ENCODE measurements around the gene PRCP.
"Not testable (repeated sequence)": the region's sequence is repeated elsewhere in the genome, so short reads cannot be mapped to it uniquely, and the experiment has no call there.

PRCP gene

GRCh38 chr11:82858556-82859091 is 41.6 kb downstream of the PRCP start:
- no peak overlapping the region for H3K4me3 ChIP-seq (ENCODE audit: low read depth in 1 of 2, low read length in 2 of 2)
- no peaks in the 10 kb centered on the region for H3K27me3 ChIP-seq (ENCODE audit: control insufficient read depth in 1 of 2, insufficient read depth in 2 of 2, low read length in 2 of 2)
- no peaks in the 10 kb centered on the region for H3K4me1 ChIP-seq (ENCODE audit: control insufficient read depth in 1 of 2, insufficient read depth in 2 of 2, low read length in 2 of 2)
- H3K36me3 ChIP-seq (ENCODE audit: control insufficient read depth in 1 of 2, insufficient read depth in 2 of 2, low read length in 2 of 2), result no peaks in the 10 kb centered on the region
- H3K9ac ChIP-seq (ENCODE audit: low read depth in 1 of 2, low read length in 2 of 2), result no peak overlapping the region
- no peaks in the 10 kb centered on the region for H3K9me3 ChIP-seq (ENCODE audit: control insufficient read depth in 1 of 2, low read length in 2 of 2)
- no peak overlapping the region for H3K27ac ChIP-seq (ENCODE audit: low read depth, low read length)

GRCh38 chr11:82858133-82858532 is 42.1 kb downstream of the PRCP start:
- Histone ChIP-seq H3K27ac (ENCODE audit: low read depth, low read length) (no peak overlapping the region), H3K36me3 (ENCODE audit: control insufficient read depth in 1 of 2, insufficient read depth in 2 of 2, low read length in 2 of 2) (no peaks in the 10 kb centered on the region), H3K4me1 (ENCODE audit: control insufficient read depth in 1 of 2, insufficient read depth in 2 of 2, low read length in 2 of 2) (no peaks in the 10 kb centered on the region), H3K27me3 (ENCODE audit: control insufficient read depth in 1 of 2, insufficient read depth in 2 of 2, low read length in 2 of 2) (no peaks in the 10 kb centered on the region), H3K4me3 (ENCODE audit: low read depth in 1 of 2, low read length in 2 of 2) (no peak overlapping the region), H3K9ac (ENCODE audit: low read depth in 1 of 2, low read length in 2 of 2) (no peak overlapping the region), H3K9me3 (ENCODE audit: control insufficient read depth in 1 of 2, low read length in 2 of 2) (no peaks in the 10 kb centered on the region)

GRCh38 chr11:82857145-82857544 is 43.1 kb downstream of the PRCP start:
- H3K9ac ChIP-seq (ENCODE audit: low read depth in 1 of 2, low read length in 2 of 2), result no peak overlapping the region
- no peaks in the 10 kb centered on the region for H3K9me3 ChIP-seq (ENCODE audit: control insufficient read depth in 1 of 2, low read length in 2 of 2)
- no peaks in the 10 kb centered on the region for H3K4me1 ChIP-seq (ENCODE audit: control insufficient read depth in 1 of 2, insufficient read depth in 2 of 2, low read length in 2 of 2)
- no peak overlapping the region for H3K4me3 ChIP-seq (ENCODE audit: low read depth in 1 of 2, low read length in 2 of 2)
- no peak overlapping the region for H3K27ac ChIP-seq (ENCODE audit: low read depth, low read length)
- H3K27me3 ChIP-seq (ENCODE audit: control insufficient read depth in 1 of 2, insufficient read depth in 2 of 2, low read length in 2 of 2), result no peaks in the 10 kb centered on the region
- no peaks in the 10 kb centered on the region for H3K36me3 ChIP-seq (ENCODE audit: control insufficient read depth in 1 of 2, insufficient read depth in 2 of 2, low read length in 2 of 2)

GRCh38 chr11:82855616-82856015 is 44.6 kb downstream of the PRCP start:
- H3K9ac ChIP-seq (ENCODE audit: low read depth in 1 of 2, low read length in 2 of 2), result no peak overlapping the region
- H3K27ac ChIP-seq (ENCODE audit: low read depth, low read length), result no peak overlapping the region
- no peaks in the 10 kb centered on the region for H3K4me1 ChIP-seq (ENCODE audit: control insufficient read depth in 1 of 2, insufficient read depth in 2 of 2, low read length in 2 of 2)
- no peaks in the 10 kb centered on the region for H3K27me3 ChIP-seq (ENCODE audit: control insufficient read depth in 1 of 2, insufficient read depth in 2 of 2, low read length in 2 of 2)
- no peaks in the 10 kb centered on the region for H3K9me3 ChIP-seq (ENCODE audit: control insufficient read depth in 1 of 2, low read length in 2 of 2)
- H3K36me3 ChIP-seq (ENCODE audit: control insufficient read depth in 1 of 2, insufficient read depth in 2 of 2, low read length in 2 of 2), result peaks cover 0 to 3% of the 10 kb centered on the region in 2 donors
- H3K4me3 ChIP-seq (ENCODE audit: low read depth in 1 of 2, low read length in 2 of 2), result no peak overlapping the region

- not testable (repeated sequence) for H3K4me1 ChIP-seq (ENCODE audit: control insufficient read depth in 1 of 2, insufficient read depth in 2 of 2, low read length in 2 of 2); H3K4me3 ChIP-seq (ENCODE audit: low read depth in 1 of 2, low read length in 2 of 2); H3K27me3 ChIP-seq (ENCODE audit: control insufficient read depth in 1 of 2, insufficient read depth in 2 of 2, low read length in 2 of 2); H3K9ac ChIP-seq (ENCODE audit: low read depth in 1 of 2, low read length in 2 of 2); H3K9me3 ChIP-seq (ENCODE audit: control insufficient read depth in 1 of 2, low read length in 2 of 2); H3K36me3 ChIP-seq (ENCODE audit: control insufficient read depth in 1 of 2, insufficient read depth in 2 of 2, low read length in 2 of 2); H3K27ac ChIP-seq (ENCODE audit: low read depth, low read length)
These were observed 45.3 kb downstream of the PRCP start for GRCh38 chr11:82854916-82855315.

- Histone ChIP-seq H3K9ac (ENCODE audit: low read depth in 1 of 2, low read length in 2 of 2) (no peak overlapping the region), H3K9me3 (ENCODE audit: control insufficient read depth in 1 of 2, low read length in 2 of 2) (no peaks in the 10 kb centered on the region), H3K36me3 (ENCODE audit: control insufficient read depth in 1 of 2, insufficient read depth in 2 of 2, low read length in 2 of 2) (peaks cover 0 to 3% of the 10 kb centered on the region in 2 donors), H3K27me3 (ENCODE audit: control insufficient read depth in 1 of 2, insufficient read depth in 2 of 2, low read length in 2 of 2) (no peaks in the 10 kb centered on the region), H3K4me3 (ENCODE audit: low read depth in 1 of 2, low read length in 2 of 2) (no peak overlapping the region), H3K27ac (ENCODE audit: low read depth, low read length) (no peak overlapping the region), H3K4me1 (ENCODE audit: control insufficient read depth in 1 of 2, insufficient read depth in 2 of 2, low read length in 2 of 2) (no peaks in the 10 kb centered on the region)
These were observed 46.0 kb downstream of the PRCP start for GRCh38 chr11:82854242-82854641.

GRCh38 chr11:82848829-82849228 is 51.4 kb downstream of the PRCP start:
- Histone ChIP-seq H3K4me3 (ENCODE audit: low read depth in 1 of 2, low read length in 2 of 2) (no peak overlapping the region), H3K4me1 (ENCODE audit: control insufficient read depth in 1 of 2, insufficient read depth in 2 of 2, low read length in 2 of 2) (no peaks in the 10 kb centered on the region), H3K9ac (ENCODE audit: low read depth in 1 of 2, low read length in 2 of 2) (no peak overlapping the region), H3K9me3 (ENCODE audit: control insufficient read depth in 1 of 2, low read length in 2 of 2) (no peaks in the 10 kb centered on the region), H3K27ac (ENCODE audit: low read depth, low read length) (no peak overlapping the region), H3K27me3 (ENCODE audit: control insufficient read depth in 1 of 2, insufficient read depth in 2 of 2, low read length in 2 of 2) (no peaks in the 10 kb centered on the region), H3K36me3 (ENCODE audit: control insufficient read depth in 1 of 2, insufficient read depth in 2 of 2, low read length in 2 of 2) (peaks cover 3% of the 10 kb centered on the region in 2 donors)

GRCh38 chr11:82845356-82846353 is 54.6 kb downstream of the PRCP start:
- H3K27me3 ChIP-seq (ENCODE audit: control insufficient read depth in 1 of 2, insufficient read depth in 2 of 2, low read length in 2 of 2), result no peaks in the 10 kb centered on the region
- H3K36me3 ChIP-seq (ENCODE audit: control insufficient read depth in 1 of 2, insufficient read depth in 2 of 2, low read length in 2 of 2), result peaks cover 0 to 3% of the 10 kb centered on the region in 2 donors
- H3K4me3 ChIP-seq (ENCODE audit: low read depth in 1 of 2, low read length in 2 of 2), result no peak overlapping the region
- H3K4me1 ChIP-seq (ENCODE audit: control insufficient read depth in 1 of 2, insufficient read depth in 2 of 2, low read length in 2 of 2), result no peaks in the 10 kb centered on the region
- H3K27ac ChIP-seq (ENCODE audit: low read depth, low read length), result no peak overlapping the region
- H3K9me3 ChIP-seq (ENCODE audit: control insufficient read depth in 1 of 2, low read length in 2 of 2), result no peaks in the 10 kb centered on the region
- H3K9ac ChIP-seq (ENCODE audit: low read depth in 1 of 2, low read length in 2 of 2), result no peak overlapping the region

- Histone ChIP-seq H3K4me3 (ENCODE audit: low read depth in 1 of 2, low read length in 2 of 2) (no peak overlapping the region), H3K9ac (ENCODE audit: low read depth in 1 of 2, low read length in 2 of 2) (no peak overlapping the region), H3K9me3 (ENCODE audit: control insufficient read depth in 1 of 2, low read length in 2 of 2) (no peaks in the 10 kb centered on the region), H3K27ac (ENCODE audit: low read depth, low read length) (no peak overlapping the region), H3K27me3 (ENCODE audit: control insufficient read depth in 1 of 2, insufficient read depth in 2 of 2, low read length in 2 of 2) (no peaks in the 10 kb centered on the region), H3K4me1 (ENCODE audit: control insufficient read depth in 1 of 2, insufficient read depth in 2 of 2, low read length in 2 of 2) (no peaks in the 10 kb centered on the region), H3K36me3 (ENCODE audit: control insufficient read depth in 1 of 2, insufficient read depth in 2 of 2, low read length in 2 of 2) (no peaks in the 10 kb centered on the region)
These were observed 57.0 kb downstream of the PRCP start for GRCh38 chr11:82843057-82843795.

GRCh38 chr11:82842019-82842418 is 58.2 kb downstream of the PRCP start:
- Histone ChIP-seq H3K27me3 (ENCODE audit: control insufficient read depth in 1 of 2, insufficient read depth in 2 of 2, low read length in 2 of 2) (no peaks in the 10 kb centered on the region), H3K9me3 (ENCODE audit: control insufficient read depth in 1 of 2, low read length in 2 of 2) (no peaks in the 10 kb centered on the region), H3K36me3 (ENCODE audit: control insufficient read depth in 1 of 2, insufficient read depth in 2 of 2, low read length in 2 of 2) (peaks cover 2 to 8% of the 10 kb centered on the region in 2 donors), H3K27ac (ENCODE audit: low read depth, low read length) (no peak overlapping the region), H3K4me1 (ENCODE audit: control insufficient read depth in 1 of 2, insufficient read depth in 2 of 2, low read length in 2 of 2) (no peaks in the 10 kb centered on the region), H3K4me3 (ENCODE audit: low read depth in 1 of 2, low read length in 2 of 2) (no peak overlapping the region), H3K9ac (ENCODE audit: low read depth in 1 of 2, low read length in 2 of 2) (no peak overlapping the region)

Measured in duodenal mucosa (tissue), 2 donors.